ENCODE data around the gene PRKCH. TPM values are rescaled to one million over a fixed set of nuclear protein-coding genes. Genes with fewer than 3 reads are reported as not detected.

The PRKCH gene
- total and polyA plus RNA-seq, 2 of the 13 experiments (the other 11 are each of a cell fraction or from before 2014, with no cell fraction given): 0.48 to 1.3 TPM

DNA sequence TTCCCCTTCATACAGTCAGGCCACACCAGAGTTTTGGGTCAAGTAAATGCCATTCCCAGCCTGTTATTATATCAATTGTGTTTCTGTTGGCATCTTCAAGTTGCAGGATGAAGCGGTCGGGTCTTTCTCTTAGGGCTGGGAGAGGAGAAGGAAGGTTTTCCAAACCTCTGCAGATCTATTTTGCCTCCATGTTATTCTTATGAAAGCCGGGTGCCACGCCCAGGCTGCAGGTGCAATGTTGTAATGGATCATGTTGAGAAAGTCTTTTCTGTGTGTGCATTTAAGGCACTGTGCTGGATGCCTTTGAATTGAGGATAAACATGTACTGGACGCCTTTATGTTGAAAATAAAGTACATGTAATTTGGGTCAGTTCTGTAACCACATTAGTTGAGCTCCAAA lies 209.5 kb downstream of the PRKCH start:
- Histone ChIP-seq H3K27ac (ENCODE audit: extremely low read length, insufficient read depth, low read length) (no peak overlapping the region), H3K4me3 (replicated peaks in 1 of 3; ENCODE audit: insufficient read depth in 1 of 3, low read depth in 2 of 3, low read length in 3 of 3) (no peak overlapping the region), H3K4me1 (ENCODE audit: insufficient read depth, low read length) (peaks cover 67% of the 10 kb centered on the region), H3K36me3 (replicated peaks in 1 of 2; ENCODE audit: control insufficient read depth in 1 of 2, insufficient read depth in 2 of 2, low read length in 2 of 2) (no peaks in the 10 kb centered on the region), H3K9me3 (ENCODE audit: low read length) (no peaks in the 10 kb centered on the region), H3K27me3 (ENCODE audit: control insufficient read depth in 1 of 2, insufficient read depth in 2 of 2, low read length in 2 of 2) (no peaks in the 10 kb centered on the region), H2AFZ (ENCODE audit: low read length) (no peak overlapping the region), H3K9ac (ENCODE audit: insufficient read depth, low read depth, low read length) (no peak overlapping the region), H3K79me2 (ENCODE audit: insufficient read depth, low read length) (no peaks in the 10 kb centered on the region), H3K4me2 (ENCODE audit: low read depth, low read length) (no peak overlapping the region), H4K20me1 (ENCODE audit: insufficient read depth, low read length) (no peaks in the 10 kb centered on the region)
- in situ Hi-C loops (cut with HindIII; ENCODE audit: extremely low pct_ligation_motif_present, low pct_unique_long_range_greater_than_20kb): loop anchor here (10.0 kb wide), 1 partner anchor 56 kb away; no protein-coding TSS in a partner anchor
- 87% methylated on average over 5 of the region's 5 CpGs for WGBS (ENCODE audit: low lambda C conversion rate)
- POLR2A ChIA-PET: no interaction called here
- BruUV-seq (replicated peaks): no TSS peak
- FAIRE-seq (peak; percentile 4), DNase-seq (ENCODE audit: low spot score) (no peak), ATAC-seq (no peak)
- intact Hi-C loops (cut with micrococcal nuclease; ENCODE audit: unreplicated experiment): loop anchor here (10.0 kb wide), 1 partner anchor 304 kb away; no protein-coding TSS in a partner anchor
- TF ChIP-seq ZNF451 (CRISPR knock-in tag; IDR thresholded peaks at IDR 0.05): no peak
- no peak for TF ChIP-seq PHB2 (IDR thresholded peaks at IDR 0.05; ENCODE audit: partially characterized antibody)
- TF ChIP-seq ZFP62 (CRISPR knock-in tag; IDR thresholded peaks at IDR 0.05): no peak
- TF ChIP-seq, protein P1, sequence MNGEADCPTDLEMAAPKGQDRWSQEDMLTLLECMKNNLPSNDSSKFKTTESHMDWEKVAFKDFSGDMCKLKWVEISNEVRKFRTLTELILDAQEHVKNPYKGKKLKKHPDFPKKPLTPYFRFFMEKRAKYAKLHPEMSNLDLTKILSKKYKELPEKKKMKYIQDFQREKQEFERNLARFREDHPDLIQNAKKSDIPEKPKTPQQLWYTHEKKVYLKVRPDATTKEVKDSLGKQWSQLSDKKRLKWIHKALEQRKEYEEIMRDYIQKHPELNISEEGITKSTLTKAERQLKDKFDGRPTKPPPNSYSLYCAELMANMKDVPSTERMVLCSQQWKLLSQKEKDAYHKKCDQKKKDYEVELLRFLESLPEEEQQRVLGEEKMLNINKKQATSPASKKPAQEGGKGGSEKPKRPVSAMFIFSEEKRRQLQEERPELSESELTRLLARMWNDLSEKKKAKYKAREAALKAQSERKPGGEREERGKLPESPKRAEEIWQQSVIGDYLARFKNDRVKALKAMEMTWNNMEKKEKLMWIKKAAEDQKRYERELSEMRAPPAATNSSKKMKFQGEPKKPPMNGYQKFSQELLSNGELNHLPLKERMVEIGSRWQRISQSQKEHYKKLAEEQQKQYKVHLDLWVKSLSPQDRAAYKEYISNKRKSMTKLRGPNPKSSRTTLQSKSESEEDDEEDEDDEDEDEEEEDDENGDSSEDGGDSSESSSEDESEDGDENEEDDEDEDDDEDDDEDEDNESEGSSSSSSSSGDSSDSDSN (CRISPR knock-in tag; IDR thresholded peaks at IDR 0.05): no peak
- TF ChIP-seq ZNF34 (CRISPR knock-in tag; IDR thresholded peaks at IDR 0.05; ENCODE audit: borderline replicate concordance): no peak
- no peak for TF ChIP-seq NFATC3 (CRISPR knock-in tag; IDR thresholded peaks at IDR 0.05)
- no peak for TF ChIP-seq ZNF75D (CRISPR knock-in tag; IDR thresholded peaks at IDR 0.05; ENCODE audit: borderline replicate concordance)
- TF ChIP-seq ZNF350 (CRISPR knock-in tag; IDR thresholded peaks at IDR 0.05; ENCODE audit: borderline replicate concordance, low read depth): no peak
- TF ChIP-seq, protein P2, sequence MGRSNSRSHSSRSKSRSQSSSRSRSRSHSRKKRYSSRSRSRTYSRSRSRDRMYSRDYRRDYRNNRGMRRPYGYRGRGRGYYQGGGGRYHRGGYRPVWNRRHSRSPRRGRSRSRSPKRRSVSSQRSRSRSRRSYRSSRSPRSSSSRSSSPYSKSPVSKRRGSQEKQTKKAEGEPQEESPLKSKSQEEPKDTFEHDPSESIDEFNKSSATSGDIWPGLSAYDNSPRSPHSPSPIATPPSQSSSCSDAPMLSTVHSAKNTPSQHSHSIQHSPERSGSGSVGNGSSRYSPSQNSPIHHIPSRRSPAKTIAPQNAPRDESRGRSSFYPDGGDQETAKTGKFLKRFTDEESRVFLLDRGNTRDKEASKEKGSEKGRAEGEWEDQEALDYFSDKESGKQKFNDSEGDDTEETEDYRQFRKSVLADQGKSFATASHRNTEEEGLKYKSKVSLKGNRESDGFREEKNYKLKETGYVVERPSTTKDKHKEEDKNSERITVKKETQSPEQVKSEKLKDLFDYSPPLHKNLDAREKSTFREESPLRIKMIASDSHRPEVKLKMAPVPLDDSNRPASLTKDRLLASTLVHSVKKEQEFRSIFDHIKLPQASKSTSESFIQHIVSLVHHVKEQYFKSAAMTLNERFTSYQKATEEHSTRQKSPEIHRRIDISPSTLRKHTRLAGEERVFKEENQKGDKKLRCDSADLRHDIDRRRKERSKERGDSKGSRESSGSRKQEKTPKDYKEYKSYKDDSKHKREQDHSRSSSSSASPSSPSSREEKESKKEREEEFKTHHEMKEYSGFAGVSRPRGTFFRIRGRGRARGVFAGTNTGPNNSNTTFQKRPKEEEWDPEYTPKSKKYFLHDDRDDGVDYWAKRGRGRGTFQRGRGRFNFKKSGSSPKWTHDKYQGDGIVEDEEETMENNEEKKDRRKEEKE (IDR thresholded peaks at IDR 0.05): no peak
- TF ChIP-seq, protein P3, sequence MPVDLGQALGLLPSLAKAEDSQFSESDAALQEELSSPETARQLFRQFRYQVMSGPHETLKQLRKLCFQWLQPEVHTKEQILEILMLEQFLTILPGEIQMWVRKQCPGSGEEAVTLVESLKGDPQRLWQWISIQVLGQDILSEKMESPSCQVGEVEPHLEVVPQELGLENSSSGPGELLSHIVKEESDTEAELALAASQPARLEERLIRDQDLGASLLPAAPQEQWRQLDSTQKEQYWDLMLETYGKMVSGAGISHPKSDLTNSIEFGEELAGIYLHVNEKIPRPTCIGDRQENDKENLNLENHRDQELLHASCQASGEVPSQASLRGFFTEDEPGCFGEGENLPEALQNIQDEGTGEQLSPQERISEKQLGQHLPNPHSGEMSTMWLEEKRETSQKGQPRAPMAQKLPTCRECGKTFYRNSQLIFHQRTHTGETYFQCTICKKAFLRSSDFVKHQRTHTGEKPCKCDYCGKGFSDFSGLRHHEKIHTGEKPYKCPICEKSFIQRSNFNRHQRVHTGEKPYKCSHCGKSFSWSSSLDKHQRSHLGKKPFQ (CRISPR knock-in tag; IDR thresholded peaks at IDR 0.05; ENCODE audit: insufficient replicate concordance): no peak
- TF ChIP-seq RFX1 (IDR thresholded peaks at IDR 0.05): no peak
- TF ChIP-seq, protein P4, sequence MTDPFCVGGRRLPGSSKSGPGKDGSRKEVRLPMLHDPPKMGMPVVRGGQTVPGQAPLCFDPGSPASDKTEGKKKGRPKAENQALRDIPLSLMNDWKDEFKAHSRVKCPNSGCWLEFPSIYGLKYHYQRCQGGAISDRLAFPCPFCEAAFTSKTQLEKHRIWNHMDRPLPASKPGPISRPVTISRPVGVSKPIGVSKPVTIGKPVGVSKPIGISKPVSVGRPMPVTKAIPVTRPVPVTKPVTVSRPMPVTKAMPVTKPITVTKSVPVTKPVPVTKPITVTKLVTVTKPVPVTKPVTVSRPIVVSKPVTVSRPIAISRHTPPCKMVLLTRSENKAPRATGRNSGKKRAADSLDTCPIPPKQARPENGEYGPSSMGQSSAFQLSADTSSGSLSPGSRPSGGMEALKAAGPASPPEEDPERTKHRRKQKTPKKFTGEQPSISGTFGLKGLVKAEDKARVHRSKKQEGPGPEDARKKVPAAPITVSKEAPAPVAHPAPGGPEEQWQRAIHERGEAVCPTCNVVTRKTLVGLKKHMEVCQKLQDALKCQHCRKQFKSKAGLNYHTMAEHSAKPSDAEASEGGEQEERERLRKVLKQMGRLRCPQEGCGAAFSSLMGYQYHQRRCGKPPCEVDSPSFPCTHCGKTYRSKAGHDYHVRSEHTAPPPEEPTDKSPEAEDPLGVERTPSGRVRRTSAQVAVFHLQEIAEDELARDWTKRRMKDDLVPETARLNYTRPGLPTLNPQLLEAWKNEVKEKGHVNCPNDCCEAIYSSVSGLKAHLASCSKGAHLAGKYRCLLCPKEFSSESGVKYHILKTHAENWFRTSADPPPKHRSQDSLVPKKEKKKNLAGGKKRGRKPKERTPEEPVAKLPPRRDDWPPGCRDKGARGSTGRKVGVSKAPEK (CRISPR knock-in tag; IDR thresholded peaks at IDR 0.05; ENCODE audit: borderline replicate concordance): no peak
- TF ChIP-seq HOXA5 (CRISPR knock-in tag; IDR thresholded peaks at IDR 0.05): no peak
- CTCF ChIA-PET (ENCODE audit: low intra/inter-chr PET ratio, low total read pairs): no interaction called here
